Thyroid gland (tissue), 4 donors: ENCODE results near the gene FOXP1.

Experiments used
- CTCF ChIP-seq, 6 experiments: fragments of 200-600 bp in 3 of 6; fragments of 450-650 bp in 3 of 6; sonication (generic) in 3 of 6; IDR thresholded peaks; one replicate each; pipeline ENCODE4 v1.5.1; 2016 to 2019; ENCODE audit warnings: antibody characterized with exemption in 6 of 6, mild to moderate bottlenecking in 2 of 6, inconsistent platforms in 1 of 6, moderate library complexity in 1 of 6
- POLR2A ChIP-seq, 2 donors: fragments of 450-650 bp; IDR thresholded peaks; one replicate each; pipeline ENCODE4 v1.6.1; 2017; ENCODE audit warnings: antibody characterized with exemption in 2 of 2, mild to moderate bottlenecking in 2 of 2, moderate library complexity in 1 of 2

- no peak for TF ChIP-seq CTCF (IDR thresholded peaks at IDR 0.05)
- TF ChIP-seq POLR2A (IDR thresholded peaks at IDR 0.05) = no peak
These were observed 522.5 kb downstream of the FOXP1 start for GRCh38 chr3:71061037-71061436.
